HL-60/S4 treated with phorbol 12-myristate 13-acetate at 8.2 ng/mL for 4 days and 3 days (cell line): ENCODE results near the gene TIAM1.
"Not testable (repeated sequence)": the region's sequence is repeated elsewhere in the genome, so short reads cannot be mapped to it uniquely, and the experiment has no call there.

Experiments
- in situ Hi-C: fragments of 300-500 bp; cut with MboI; formaldehyde crosslinking; loops from 2 replicates; pipeline ENCODE4 v1.15.0; 2022; ENCODE audit warnings: low sequenced_read_pairs

Gene TIAM1

GRCh38 chr21:31258073-31258472, 86.0 kb downstream of the TIAM1 start:
- in situ Hi-C loops: no loop called here

GRCh38 chr21:31257265-31257664, 86.8 kb downstream of the TIAM1 start:
- in situ Hi-C loops: no loop called here

- in situ Hi-C loops: no loop called here
These were observed 88.2 kb downstream of the TIAM1 start for GRCh38 chr21:31255896-31256295.

GRCh38 chr21:31255036-31255435, 89.0 kb downstream of the TIAM1 start:
- in situ Hi-C loops: no loop called here

GRCh38 chr21:31254131-31254530, 89.9 kb downstream of the TIAM1 start:
- in situ Hi-C loops: no loop called here

- in situ Hi-C loops: no loop called here
These were observed 90.4 kb downstream of the TIAM1 start for GRCh38 chr21:31253684-31254083.

GRCh38 chr21:31252611-31253010, 91.5 kb downstream of the TIAM1 start:
- in situ Hi-C loops: no loop called here

GRCh38 chr21:31252091-31252490, 92.0 kb downstream of the TIAM1 start:
- in situ Hi-C loops: no loop called here

GRCh38 chr21:31251686-31252085, 92.4 kb downstream of the TIAM1 start:
- in situ Hi-C loops: no loop called here

- in situ Hi-C loops: no loop called here
These were observed 95.5 kb downstream of the TIAM1 start for GRCh38 chr21:31248598-31248997.

GRCh38 chr21:31243611-31244010, 100.5 kb downstream of the TIAM1 start:
- in situ Hi-C loops: no loop called here

GRCh38 chr21:31236528-31236927, 107.5 kb downstream of the TIAM1 start:
- in situ Hi-C loops: no loop called here

- in situ Hi-C loops: no loop called here
These were observed 108.2 kb downstream of the TIAM1 start for GRCh38 chr21:31235671-31236450.

- in situ Hi-C loops: no loop called here
These were observed 109.1 kb downstream of the TIAM1 start for GRCh38 chr21:31234936-31235335.

GRCh38 chr21:31233711-31234110, 110.3 kb downstream of the TIAM1 start:
- in situ Hi-C loops: no loop called here

- in situ Hi-C loops: no loop called here
These were observed 111.7 kb downstream of the TIAM1 start for GRCh38 chr21:31232344-31232743.

GRCh38 chr21:31230937-31231336, 113.1 kb downstream of the TIAM1 start:
- in situ Hi-C loops: no loop called here

GRCh38 chr21:31228723-31229122, 115.3 kb downstream of the TIAM1 start:
- in situ Hi-C loops: not testable (repeated sequence)

GRCh38 chr21:31225713-31226112, 118.3 kb downstream of the TIAM1 start:
- in situ Hi-C loops: no loop called here

- in situ Hi-C loops: no loop called here
These were observed 121.9 kb downstream of the TIAM1 start for GRCh38 chr21:31222142-31222541.

GRCh38 chr21:31221043-31221442, 123.0 kb downstream of the TIAM1 start:
- in situ Hi-C loops: no loop called here

- in situ Hi-C loops: no loop called here
These were observed 123.5 kb downstream of the TIAM1 start for GRCh38 chr21:31220575-31220974.
